GM12878 (cell line): ENCODE measurements around the gene DNASE2. TPM values are rescaled to one million over a fixed set of nuclear protein-coding genes. Genes with fewer than 3 reads are reported as not detected.

Experiments
- ATAC-seq: fragments of 200-7000 bp; cut with Tn5 transposase; 3 replicates; pipeline ENCODE4 v1.9.1; 2020; ENCODE audit warnings: mild to moderate bottlenecking, moderate library complexity
- BruUV-seq: library from RNA; stranded (reverse); fragments of 400-500 nt; replicated peaks from 2 replicates; lab custom pipeline; 2021; lab: Mats Ljungman, UMichigan
- CTCF ChIA-PET: fragments of 300-600 bp; sonication (Branson Sonifier 250); formaldehyde crosslinking; extraction: SDS; loops from one replicate; lab custom pipeline; 2021; ENCODE audit warnings: inconsistent platforms; lab: Yijun Ruan, JAX
- POLR2A ChIA-PET: fragments of 350-600 bp; formaldehyde crosslinking; extraction: SDS; loops from one replicate; lab custom pipeline; 2021; ENCODE audit warnings: inconsistent platforms; lab: Charles Lee
- RAD21 ChIA-PET: fragments of 300-600 bp; sonication (Branson Sonifier 250); formaldehyde crosslinking; loops from one replicate; lab custom pipeline; 2023; ENCODE audit warnings: antibody characterized with exemption; ENCODE audit not compliant: unreplicated experiment; lab: Charles Lee
- SMC1A ChIA-PET: fragments of 300-600 bp; sonication (Branson Sonifier 250); formaldehyde crosslinking; loops from one replicate; lab custom pipeline; 2023; ENCODE audit not compliant: unreplicated experiment, uncharacterized antibody; lab: Charles Lee
- DNase-seq: peaks from one replicate; pipeline ENCODE4 v3.0.0-alpha.2; 2011; ENCODE audit warnings: low read depth, low spot score
- FAIRE-seq: peaks from 3 replicates; lab custom pipeline; 2011; peaks lifted over from hg19 to GRCh38; lab: Jason Lieb, UNC
- H2AFZ ChIP-seq: 2 replicates; pipeline ENCODE4 v1.6.0; 2011; ENCODE audit warnings: low read depth, low read length, control low read depth; ENCODE audit not compliant: control insufficient read depth
- H3K27ac ChIP-seq: 2 replicates; pipeline ENCODE4 v1.5.1; 2011; ENCODE audit warnings: control low read depth; ENCODE audit not compliant: control insufficient read depth, insufficient read depth
- H3K27me3 ChIP-seq, 2 experiments: replicated peaks in 1 of 2; 2 replicates each; pipeline versions ENCODE4 v1.6.0 to v1.6.1; 2011; ENCODE audit warnings: low read length in 1 of 2; ENCODE audit not compliant: control insufficient read depth in 2 of 2, insufficient read depth in 2 of 2
- H3K36me3 ChIP-seq, 2 experiments: 2 replicates each; pipeline ENCODE4 v1.5.1; 2011; ENCODE audit warnings: low read length in 1 of 2; ENCODE audit not compliant: control insufficient read depth in 2 of 2, insufficient read depth in 2 of 2
- H3K4me1 ChIP-seq: 2 replicates; pipeline ENCODE4 v1.6.1; 2011; ENCODE audit warnings: mild to moderate bottlenecking, low read length, moderate library complexity, mixed read lengths; ENCODE audit not compliant: control insufficient read depth, insufficient read depth
- H3K4me2 ChIP-seq: 2 replicates; pipeline ENCODE4 v1.6.0; 2011; ENCODE audit warnings: control low read depth; ENCODE audit not compliant: control insufficient read depth, insufficient read depth
- H3K4me3 ChIP-seq: fragments of 200-600 bp; sonication (generic); 2 replicates; pipeline ENCODE4 v1.5.1; 2016
- H3K79me2 ChIP-seq: 2 replicates; pipeline ENCODE4 v1.6.0; 2011; ENCODE audit warnings: low read length; ENCODE audit not compliant: control insufficient read depth, insufficient read depth
- H3K9ac ChIP-seq: 2 replicates; pipeline ENCODE4 v1.8.0; 2011; ENCODE audit warnings: low read length, control low read depth, mixed read lengths; ENCODE audit not compliant: control insufficient read depth, insufficient read depth
- H3K9me3 ChIP-seq: replicated peaks from 3 replicates; pipeline ENCODE4 v1.5.1; 2011; ENCODE audit warnings: mild to moderate bottlenecking, low read length; ENCODE audit not compliant: control insufficient read depth, insufficient read depth
- H4K20me1 ChIP-seq: 2 replicates; pipeline ENCODE4 v1.6.0; 2011; ENCODE audit not compliant: control insufficient read depth, insufficient read depth
- E2F4 ChIP-seq: IDR thresholded peaks from 2 replicates; pipeline ENCODE4 v1.6.1; 2012; ENCODE audit warnings: low read depth, low read length, improper control_type of control experiment
- HCFC1 ChIP-seq: fragments of 150-350 bp; IDR thresholded peaks from 2 replicates; pipeline ENCODE4 v1.6.1; 2014; ENCODE audit warnings: low read length
- NFYB ChIP-seq: IDR thresholded peaks from 2 replicates; pipeline ENCODE4 v1.6.1; 2011; ENCODE audit warnings: low read depth, mild to moderate bottlenecking, low read length, improper control_type of control experiment, moderate library complexity; ENCODE audit not compliant: insufficient read depth
- RUNX3 ChIP-seq: IDR thresholded peaks from 2 replicates; pipeline ENCODE4 v1.6.1; 2012; ENCODE audit warnings: low read length, inconsistent platforms
- SUZ12 ChIP-seq: fragments of 200-600 bp; sonication (generic); IDR thresholded peaks from one replicate; pipeline ENCODE4 v1.6.1; 2018; ENCODE audit warnings: antibody characterized with exemption, mild to moderate bottlenecking; ENCODE audit not compliant: unreplicated experiment
- WGBS: methylation state at CpG from one replicate; pipeline ENCODE4 v1.1.6; 2016; ENCODE audit warnings: low lambda C conversion rate; ENCODE audit not compliant: insufficient replicate concordance, insufficient coverage; ENCODE audit errors: missing lambda C conversion rate; 5-methylcytosine and 5-hydroxymethylcytosine counted together
- in situ Hi-C: fragments of 300-500 bp; cut with MboI; formaldehyde crosslinking; loops from 9 replicates; pipeline ENCODE4 v1.14.3; 2018; ENCODE audit warnings: mixed read lengths
- intact Hi-C: fragments of 100-400 bp; cut with micrococcal nuclease; formaldehyde crosslinking; loops from one replicate; pipeline ENCODE4 v1.14.2; 2022; ENCODE audit not compliant: unreplicated experiment
- polyA plus RNA-seq, 11 experiments: library from polyadenylated mRNA; depleted of rRNA in 4 of 11; unstranded in 6 of 11; stranded (reverse) in 5 of 11; fragments of >200 nt; fragmentation: Nextera tagmentation in 4 of 11; fragmentation: Illumina TruSeq in 1 of 11; extraction: Ambion mirVana in 4 of 11; extraction: Trizol in 1 of 11; gene quantifications; 1 replicate in 1 of 11; 2 replicates in 10 of 11; pipeline versions ENCODE4 v1.2.1 to v1.2.3, GENCODE V29; 2011 to 2016; ENCODE audit warnings: inconsistent platforms in 2 of 11, missing spikeins in 2 of 11, low read depth in 1 of 11
- total RNA-seq, 4 experiments: library from RNA; depleted of rRNA in 3 of 4; stranded (reverse); fragments of >200 nt in 3 of 4; fragmentation: Illumina TruSeq in 1 of 4; extraction: Trizol in 1 of 4; gene quantifications; 2 replicates each; pipeline versions ENCODE4 v1.2.1 to v1.2.3, GENCODE V29; 2013 to 2021

Gene DNASE2
- total and polyA plus RNA-seq, 10 of the 15 experiments (the other 5 are each of a cell fraction or from before 2014, with no cell fraction given) = 4.9 to 32.1 (median 22.0) TPM

GRCh38 chr19:12834976-12835757 is 46.1 kb downstream of the DNASE2 start:
- Histone ChIP-seq H3K9me3 (no peaks in the 10 kb centered on the region; the same call in none of the 3 replicates), H4K20me1 (no peaks in the 10 kb centered on the region; the same call in 1 of the 2 replicates), H3K4me2 (0 out of 2 replicates have a peak overlapping the region, but pooled peaks have one; percentile 17), H3K79me2 (no peaks in the 10 kb centered on the region), H2AFZ (no peak overlapping the region), H3K4me3 (no peak overlapping the region), H3K4me1 (peaks cover 4% of the 10 kb centered on the region; the same call in 1 of the 2 replicates), H3K9ac (no peak overlapping the region), H3K36me3 (no peaks in the 10 kb centered on the region), H3K27me3 (peaks cover 10 to 43% of the 10 kb centered on the region in 2 experiments), H3K27ac (no peak overlapping the region)
- ChIA-PET SMC1A (interaction anchor here (0.5 kb wide), 1 partner anchor 1310 kb away, joined by 3 read pairs; no protein-coding TSS in a partner anchor), CTCF (interaction anchor here (1.1 to 2.1 kb wide), 5 partner anchors 12 to 130 kb away, joined by 3 to 4 read pairs (median 4); no protein-coding TSS in a partner anchor), POLR2A (interaction anchor here (0.6 kb wide), 1 partner anchor 342 kb away, joined by 3 read pairs; no protein-coding TSS in a partner anchor), RAD21 (interaction anchor here (0.7 kb wide), 1 partner anchor 12 kb away, joined by 4 read pairs; no protein-coding TSS in a partner anchor)
- in situ Hi-C loops (no loop called here), intact Hi-C loops (no loop called here)
- WGBS = 16% methylated on average over 28 of the region's 39 CpGs
- DNase-seq = no peak
- no peak for FAIRE-seq
- ATAC-seq = peak; percentile 26; the same call in 2 of the 3 replicates
- no TSS peak for BruUV-seq
- TF ChIP-seq E2F4 (peak; percentile 51; the same call in 1 of the 2 replicates), RUNX3 (no peak), SUZ12 (peak; percentile 24), HCFC1 (no peak), NFYB (peak; percentile 45; the same call in 1 of the 2 replicates)
